OCI-LY1 (cell line): ENCODE measurements around the gene COPRS.

Experiments
- H2AFZ ChIP-seq: fragments of 200-600 bp; sonication (generic), shearing (Covaris generic); 2 replicates; pipeline ENCODE4 v1.6.0; 2014; ENCODE audit warnings: antibody characterized with exemption, mild to moderate bottlenecking, low read length
- H3F3A ChIP-seq: fragments of 200-600 bp; sonication (generic), shearing (Covaris generic); 2 replicates; pipeline ENCODE4 v1.6.0; 2014; ENCODE audit warnings: mild to moderate bottlenecking, antibody characterized with exemption, low read length, moderate library complexity; ENCODE audit not compliant: insufficient read depth
- H3K27ac ChIP-seq: fragments of 200-600 bp; sonication (generic); 2 replicates; pipeline ENCODE4 v1.5.1; 2014; ENCODE audit warnings: low read length, mixed run types, mild to moderate bottlenecking, low read depth; ENCODE audit not compliant: poor library complexity, severe bottlenecking
- H3K27me3 ChIP-seq: fragments of 200-600 bp; sonication (generic); 2 replicates; pipeline ENCODE4 v1.6.0; 2014; ENCODE audit warnings: antibody characterized with exemption, mild to moderate bottlenecking, low read length, moderate library complexity; ENCODE audit not compliant: insufficient read depth
- H3K36me3 ChIP-seq: fragments of 200-600 bp; sonication (generic); 2 replicates; pipeline ENCODE4 v1.6.1; 2014; ENCODE audit warnings: mild to moderate bottlenecking, antibody characterized with exemption, low read length, moderate library complexity, mixed read lengths; ENCODE audit not compliant: insufficient read depth
- H3K4me1 ChIP-seq: fragments of 200-600 bp; sonication (generic); 2 replicates; pipeline ENCODE4 v1.5.1; 2014; ENCODE audit warnings: mild to moderate bottlenecking, low read length, moderate library complexity; ENCODE audit not compliant: insufficient read depth, severe bottlenecking
- H3K4me2 ChIP-seq: fragments of 200-600 bp; sonication (generic), shearing (Covaris generic); 2 replicates; pipeline ENCODE4 v1.6.1; 2014; ENCODE audit warnings: low read length
- H3K4me3 ChIP-seq: fragments of 200-600 bp; sonication (generic); 2 replicates; pipeline ENCODE4 v1.5.1; 2014; ENCODE audit warnings: low read length, low read depth, mild to moderate bottlenecking, mixed read lengths; ENCODE audit not compliant: poor library complexity, severe bottlenecking
- H3K79me2 ChIP-seq: fragments of 200-600 bp; shearing (Covaris generic); 2 replicates; pipeline ENCODE4 v1.6.1; 2016; ENCODE audit warnings: mixed run types, low read length, mixed read lengths; ENCODE audit not compliant: insufficient read depth
- H3K9ac ChIP-seq: fragments of 200-600 bp; sonication (generic), shearing (Covaris generic); 2 replicates; pipeline ENCODE4 v1.6.1; 2014; ENCODE audit warnings: mild to moderate bottlenecking, low read length, mixed read lengths
- H3K9me2 ChIP-seq: fragments of 200-600 bp; sonication (generic), shearing (Covaris generic); 2 replicates; pipeline ENCODE4 v1.6.1; 2014; ENCODE audit warnings: low read depth, mild to moderate bottlenecking, low read length, mixed read lengths
- H3K9me3 ChIP-seq: fragments of 200-600 bp; shearing (Covaris generic); 2 replicates; pipeline ENCODE4 v1.6.1; 2014; ENCODE audit warnings: low read length, mixed read lengths
- H4K20me1 ChIP-seq: fragments of 200-600 bp; sonication (generic), shearing (Covaris generic); 2 replicates; pipeline ENCODE4 v1.6.0; 2016; ENCODE audit warnings: mild to moderate bottlenecking, low read length; ENCODE audit not compliant: insufficient read depth
- CTCF ChIP-seq: fragments of 200-600 bp; sonication (generic), shearing (Covaris generic); IDR thresholded peaks from 2 replicates; pipeline ENCODE4 v1.5.1; 2017; ENCODE audit warnings: mild to moderate bottlenecking, antibody characterized with exemption, low read length, moderate library complexity, mixed read lengths
- EZH2 ChIP-seq: fragments of 200-600 bp; sonication (generic), shearing (Covaris generic); IDR thresholded peaks from 2 replicates; pipeline ENCODE4 v1.8.0; 2017; ENCODE audit warnings: borderline replicate concordance, mixed run types, mild to moderate bottlenecking, antibody characterized with exemption, low read length, moderate library complexity, mixed read lengths

Gene COPRS

GRCh38 chr17:31869797-31870568, 10.9 kb upstream of the COPRS start:
- H3K4me3 ChIP-seq = no peak overlapping the region
- no peaks in the 10 kb centered on the region for H3K9me3 ChIP-seq
- no peak for TF ChIP-seq EZH2
- TF ChIP-seq CTCF = no peak
- H3F3A ChIP-seq = no peaks in the 10 kb centered on the region
- H4K20me1 ChIP-seq = no peaks in the 10 kb centered on the region
- H3K9ac ChIP-seq = no peak overlapping the region
- no peaks in the 10 kb centered on the region for H3K27me3 ChIP-seq
- H2AFZ ChIP-seq = no peak overlapping the region
- no peaks in the 10 kb centered on the region for H3K9me2 ChIP-seq
- H3K27ac ChIP-seq = no peak overlapping the region
- peaks cover 86% of the 10 kb centered on the region for H3K36me3 ChIP-seq
- no peaks in the 10 kb centered on the region for H3K4me1 ChIP-seq
- no peak overlapping the region for H3K4me2 ChIP-seq
- no peaks in the 10 kb centered on the region for H3K79me2 ChIP-seq

- no peaks in the 10 kb centered on the region for H3K4me1 ChIP-seq
- peaks cover 92% of the 10 kb centered on the region for H3K36me3 ChIP-seq
- no peak overlapping the region for H3K27ac ChIP-seq
- H4K20me1 ChIP-seq = no peaks in the 10 kb centered on the region
- no peak overlapping the region for H3K4me2 ChIP-seq
- H3K9me2 ChIP-seq = no peaks in the 10 kb centered on the region
- TF ChIP-seq CTCF = no peak
- TF ChIP-seq EZH2 = no peak
- H2AFZ ChIP-seq = no peak overlapping the region
- H3K9me3 ChIP-seq = no peaks in the 10 kb centered on the region
- H3F3A ChIP-seq = no peaks in the 10 kb centered on the region
- H3K79me2 ChIP-seq = no peaks in the 10 kb centered on the region
- no peaks in the 10 kb centered on the region for H3K27me3 ChIP-seq
- no peak overlapping the region for H3K9ac ChIP-seq
- H3K4me3 ChIP-seq = no peak overlapping the region
Measured at GRCh38 chr17:31869031-31869430, 10.0 kb upstream of the COPRS start.

GRCh38 chr17:31859487-31860008, 504 bp upstream of the COPRS start:
- H3K9ac ChIP-seq = peak overlapping the region; percentile 43; the same call in 1 of the 2 replicates
- TF ChIP-seq EZH2 (no peak), CTCF (no peak)
- H4K20me1 ChIP-seq = no peaks in the 10 kb centered on the region
- no peak overlapping the region for H2AFZ ChIP-seq
- H3K79me2 ChIP-seq = no peaks in the 10 kb centered on the region
- H3K4me1 ChIP-seq = peaks cover 22% of the 10 kb centered on the region
- H3K9me2 ChIP-seq = no peaks in the 10 kb centered on the region
- peak overlapping the region; percentile 77 for H3K4me3 ChIP-seq
- H3K27ac ChIP-seq = no peak overlapping the region
- H3K4me2 ChIP-seq = peak overlapping the region; percentile 76
- H3K36me3 ChIP-seq = peaks cover 30% of the 10 kb centered on the region
- H3F3A ChIP-seq = no peaks in the 10 kb centered on the region
- H3K27me3 ChIP-seq = no peaks in the 10 kb centered on the region
- no peaks in the 10 kb centered on the region for H3K9me3 ChIP-seq
